ENCODE data around the gene TENM3. TPM values are rescaled to one million over a fixed set of nuclear protein-coding genes. Genes with fewer than 3 reads are reported as not detected.

The TENM3 gene
- polyA plus RNA-seq, 1 of the 3 experiments (the other 2 are of a cell fraction), result 10.4 TPM

DNA sequence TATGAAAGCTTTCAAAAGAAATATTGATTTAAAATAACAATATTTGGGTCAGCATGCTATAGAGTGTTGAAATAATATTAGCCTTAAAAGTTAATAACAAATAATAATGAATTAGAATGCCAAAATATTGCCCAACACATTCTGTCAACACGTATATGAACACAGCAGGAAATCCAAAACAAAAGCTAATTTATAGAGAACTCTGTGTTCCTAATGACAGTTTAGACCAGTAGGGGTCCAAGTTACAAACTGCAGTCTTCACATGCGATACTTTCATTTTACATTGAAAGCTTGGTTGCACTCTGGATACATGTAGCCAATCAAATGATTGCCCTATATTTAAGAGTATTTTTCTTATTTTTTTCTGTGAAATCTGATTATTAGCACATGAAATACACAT is 399.6 kb downstream of the TENM3 start:
- H2AFZ ChIP-seq (ENCODE audit: low read depth), result peak overlapping the region; percentile 72; the same call in 1 of the 2 replicates
- H3K9ac ChIP-seq, result peak overlapping the region; percentile 49; the same call in 1 of the 2 replicates
- no peak overlapping the region for H3K4me3 ChIP-seq (ENCODE audit: low read depth in 2 of 2, low read length in 1 of 2)
- H3K9me2 ChIP-seq, result no peaks in the 10 kb centered on the region
- ChIA-PET CTCF (interaction anchor here (0.7 to 1.0 kb wide), 3 partner anchors 9 to 30 kb away, joined by 3 read pairs; no protein-coding TSS in a partner anchor), POLR2A (no interaction called here)
- peak overlapping the region; percentile 69 to 90; a peak in 3 of 4 replicates for H3K27ac ChIP-seq (ENCODE audit: low read depth in 2 of 2, low read length in 1 of 2)
- H3K9me3 ChIP-seq, result no peaks in the 10 kb centered on the region
- no peaks in the 10 kb centered on the region for H3K27me3 ChIP-seq (ENCODE audit: insufficient read depth)
- WGBS (ENCODE audit: low lambda C conversion rate), result 80% methylated on average over 2 of the region's 2 CpGs
- no peak overlapping the region for H3K4me2 ChIP-seq
- no peaks in the 10 kb centered on the region for H3K79me2 ChIP-seq (ENCODE audit: insufficient read depth)
- no peaks in the 10 kb centered on the region for H3K36me3 ChIP-seq (replicated peaks in 1 of 2; ENCODE audit: control insufficient read depth in 1 of 2, insufficient read depth in 2 of 2, low read length in 1 of 2)
- peaks cover 21% of the 10 kb centered on the region for H3F3A ChIP-seq (replicated peaks; ENCODE audit: insufficient read depth)
- H4K20me1 ChIP-seq (ENCODE audit: insufficient read depth), result no peaks in the 10 kb centered on the region
- peaks cover 6 to 8% of the 10 kb centered on the region in 2 experiments; a peak in 3 of 4 replicates for H3K4me1 ChIP-seq (ENCODE audit: control insufficient read depth in 1 of 2, insufficient read depth in 2 of 2, low read depth in 1 of 2, low read length in 1 of 2)
- TF ChIP-seq CTCF (IDR thresholded peaks at IDR 0.05) (peak; percentile 51), FOSL2 (IDR thresholded peaks at IDR 0.05; ENCODE audit: borderline replicate concordance, low read depth) (no peak), EZH2phosphoT487 (IDR thresholded peaks at IDR 0.05; ENCODE audit: borderline replicate concordance, low read depth) (no peak), NRF1 (IDR thresholded peaks at IDR 0.05; ENCODE audit: low read depth, low read length) (no peak), MXI1 (IDR thresholded peaks at IDR 0.05; ENCODE audit: low read depth, low read length) (no peak)
- TF ChIP-seq, protein P1, sequence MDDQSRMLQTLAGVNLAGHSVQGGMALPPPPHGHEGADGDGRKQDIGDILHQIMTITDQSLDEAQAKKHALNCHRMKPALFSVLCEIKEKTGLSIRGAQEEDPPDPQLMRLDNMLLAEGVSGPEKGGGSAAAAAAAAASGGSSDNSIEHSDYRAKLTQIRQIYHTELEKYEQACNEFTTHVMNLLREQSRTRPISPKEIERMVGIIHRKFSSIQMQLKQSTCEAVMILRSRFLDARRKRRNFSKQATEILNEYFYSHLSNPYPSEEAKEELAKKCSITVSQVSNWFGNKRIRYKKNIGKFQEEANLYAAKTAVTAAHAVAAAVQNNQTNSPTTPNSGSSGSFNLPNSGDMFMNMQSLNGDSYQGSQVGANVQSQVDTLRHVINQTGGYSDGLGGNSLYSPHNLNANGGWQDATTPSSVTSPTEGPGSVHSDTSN (IDR thresholded peaks at IDR 0.05), result no peak
- peak; percentile 14 for DNase-seq

DNA sequence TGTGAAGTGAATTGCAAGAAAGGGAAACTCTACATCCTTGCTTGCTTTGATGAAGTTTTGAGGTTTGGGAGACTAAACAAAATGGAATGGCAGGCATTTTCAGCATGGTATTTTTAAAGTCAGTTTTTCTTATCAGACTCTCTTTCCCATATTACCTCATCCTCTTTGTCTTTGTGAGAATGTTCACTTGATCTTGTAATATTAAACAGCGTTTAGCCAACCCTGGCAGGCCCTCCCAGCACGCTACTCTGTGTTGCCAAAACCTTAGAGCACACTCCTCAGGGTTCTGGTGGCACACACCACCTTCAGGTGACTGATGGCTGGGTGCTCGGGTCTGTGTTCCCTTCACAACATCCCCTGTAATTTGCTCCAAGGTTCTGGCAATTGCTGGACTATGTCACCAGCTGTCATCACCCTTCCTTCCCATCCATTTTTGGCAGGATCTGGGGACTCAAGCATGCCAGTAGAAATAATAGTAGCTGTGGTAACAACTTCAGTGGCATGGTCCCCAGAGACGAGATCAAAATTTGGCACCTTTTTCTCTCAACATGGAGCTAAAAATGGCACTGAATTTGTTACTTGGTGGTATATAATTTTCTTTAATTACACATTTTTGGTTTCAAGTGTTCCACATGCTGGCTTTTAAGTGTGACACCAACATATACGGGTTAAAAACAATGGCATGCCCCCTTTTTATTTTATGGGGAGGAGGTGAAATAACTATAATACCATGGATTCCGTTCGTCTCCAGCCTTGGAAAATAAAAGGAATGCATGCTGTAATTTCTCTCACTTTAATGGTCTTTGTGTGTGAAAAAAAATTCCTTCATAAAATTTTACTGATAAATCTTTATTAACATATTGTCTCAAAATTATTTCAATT is 400.8 kb downstream of the TENM3 start:
- Histone ChIP-seq H3K27ac (ENCODE audit: low read depth in 2 of 2, low read length in 1 of 2) (peak overlapping the region; percentile 69 to 90), H4K20me1 (ENCODE audit: insufficient read depth) (no peaks in the 10 kb centered on the region), H2AFZ (ENCODE audit: low read depth) (peak overlapping the region; percentile 72; the same call in 1 of the 2 replicates), H3K9me3 (no peaks in the 10 kb centered on the region), H3K79me2 (ENCODE audit: insufficient read depth) (no peaks in the 10 kb centered on the region), H3K36me3 (replicated peaks in 1 of 2; ENCODE audit: control insufficient read depth in 1 of 2, insufficient read depth in 2 of 2, low read length in 1 of 2) (no peaks in the 10 kb centered on the region), H3K4me3 (ENCODE audit: low read depth in 2 of 2, low read length in 1 of 2) (no peak overlapping the region), H3K4me1 (ENCODE audit: control insufficient read depth in 1 of 2, insufficient read depth in 2 of 2, low read depth in 1 of 2, low read length in 1 of 2) (peaks cover 6% of the 10 kb centered on the region in 2 experiments; a peak in 3 of 4 replicates), H3K9ac (peak overlapping the region; percentile 61), H3K27me3 (ENCODE audit: insufficient read depth) (no peaks in the 10 kb centered on the region), H3K4me2 (peak overlapping the region; percentile 48), H3F3A (replicated peaks; ENCODE audit: insufficient read depth) (peaks cover 21% of the 10 kb centered on the region), H3K9me2 (no peaks in the 10 kb centered on the region)
- CTCF ChIA-PET, result no interaction called here
- DNase-seq, result no peak
- 50% methylated on average over 7 of the region's 7 CpGs for WGBS (ENCODE audit: low lambda C conversion rate)
- TF ChIP-seq, protein P1 (IDR thresholded peaks at IDR 0.05), result peak; percentile 92
- peak; percentile 57 for TF ChIP-seq JUND (IDR thresholded peaks at IDR 0.05)
- peak in 1 of 2 experiments; percentile 75; a peak in 2 of 4 replicates for TF ChIP-seq EP300 (IDR thresholded peaks at IDR 0.05; ENCODE audit: borderline replicate concordance in 1 of 2, low read depth in 1 of 2, low read length in 1 of 2)
- TF ChIP-seq NFIC (IDR thresholded peaks at IDR 0.05; ENCODE audit: borderline replicate concordance), result peak; percentile 78
- TF ChIP-seq MEF2A (IDR thresholded peaks at IDR 0.05; ENCODE audit: borderline replicate concordance, low read depth), result 0 out of 2 replicates have a peak, but pooled peaks have one; percentile 22
- no peak for TF ChIP-seq CTCF (IDR thresholded peaks at IDR 0.05)
- TF ChIP-seq TEAD4 (IDR thresholded peaks at IDR 0.05; ENCODE audit: borderline replicate concordance, insufficient read depth), result peak; percentile 88
- peak; percentile 46; the same call in 1 of the 2 replicates for TF ChIP-seq POLR2AphosphoS5 (IDR thresholded peaks at IDR 0.05; ENCODE audit: low read depth, low read length)
- peak; percentile 51; the same call in 1 of the 2 replicates for TF ChIP-seq FOSL2 (IDR thresholded peaks at IDR 0.05; ENCODE audit: borderline replicate concordance, low read depth)
- TF ChIP-seq GATA2 (CRISPR knock-in tag; IDR thresholded peaks at IDR 0.05), result no peak
- peak; percentile 96 for TF ChIP-seq TCF12 (IDR thresholded peaks at IDR 0.05)
- no peak for TF ChIP-seq RAD21 (IDR thresholded peaks at IDR 0.05; ENCODE audit: low read length)
- POLR2A ChIA-PET, result interaction anchor here (0.6 kb wide), 1 partner anchor 94 kb away, joined by 3 read pairs; no protein-coding TSS in a partner anchor
